Esophagus muscularis mucosa (tissue), 4 donors: Measurements from ENCODE around the gene TPH1. TPM values are rescaled to one million over a fixed set of nuclear protein-coding genes. Genes with fewer than 3 reads are reported as not detected.
A peak's percentile ranks its signal among the peaks of the same experiment; 100 is the strongest.

Source experiments
- DNase-seq: peaks from one replicate; pipeline ENCODE4 v3.0.0-alpha.2; 2017; ENCODE audit errors: extremely low spot score
- H3K27ac ChIP-seq, 4 donors: fragments of 200-600 bp; sonication (generic); replicated peaks in 1 of 4; 1 replicate in 3 of 4; 2 replicates in 1 of 4; pipeline ENCODE4 v1.5.1; 2016 to 2019; ENCODE audit warnings: mild to moderate bottlenecking in 1 of 4
- H3K27me3 ChIP-seq, 4 donors: fragments of 200-600 bp; sonication (generic); one replicate each; pipeline versions ENCODE4 v1.5.1 to v1.6.0; 2016 to 2019
- H3K36me3 ChIP-seq, 4 donors: fragments of 200-600 bp; sonication (generic); one replicate each; pipeline ENCODE4 v1.5.1; 2016 to 2019
- H3K4me1 ChIP-seq, 4 donors: fragments of 200-600 bp; sonication (generic); one replicate each; pipeline ENCODE4 v1.5.1; 2016 to 2019
- H3K4me3 ChIP-seq, 4 donors: fragments of 200-600 bp; sonication (generic); 1 replicate in 2 of 4; 2 replicates in 2 of 4; pipeline ENCODE4 v1.5.1; 2016 to 2019; ENCODE audit warnings: mild to moderate bottlenecking in 4 of 4, moderate library complexity in 1 of 4
- H3K9me3 ChIP-seq, 4 donors: fragments of 200-600 bp; sonication (generic); 1 replicate in 3 of 4; 2 replicates in 1 of 4; pipeline ENCODE4 v1.5.1; 2016 to 2019
- EP300 ChIP-seq: sonication (generic); formaldehyde crosslinking; IDR thresholded peaks from one replicate; pipeline ENCODE4 v1.6.1; 2017; ENCODE audit warnings: antibody characterized with exemption
- POLR2A ChIP-seq: fragments of 450-650 bp; IDR thresholded peaks from one replicate; pipeline ENCODE4 v1.6.1; 2017; ENCODE audit warnings: antibody characterized with exemption, moderate library complexity, mild to moderate bottlenecking, low read depth
- POLR2AphosphoS5 ChIP-seq, 2 donors: sonication (generic); formaldehyde crosslinking; IDR thresholded peaks; one replicate each; pipeline ENCODE4 v1.6.1; 2017; ENCODE audit warnings: antibody characterized with exemption in 2 of 2
- WGBS: methylation state at CpG from one replicate; pipeline ENCODE4 v1.1.5; 2018; 5-methylcytosine and 5-hydroxymethylcytosine counted together
- intact Hi-C: fragments of 100-400 bp; cut with DNase I; formaldehyde crosslinking; loops from one replicate; pipeline ENCODE4 v1.15.1; 2023
- total RNA-seq, 4 donors: library from RNA; depleted of rRNA; stranded (reverse); fragments of >200 nt; gene quantifications; one replicate each; pipeline versions ENCODE4 v1.1.0 to v1.2.1, GENCODE V29; 2016
- TF ChIP-seq, protein P1 (sequence below), 3 experiments: fragments of 200-600 bp in 2 of 3; fragments of 450-650 bp in 1 of 3; sonication (generic) in 2 of 3; IDR thresholded peaks; one replicate each; pipeline ENCODE4 v1.5.1; 2017 to 2019; ENCODE audit warnings: antibody characterized with exemption in 3 of 3, mild to moderate bottlenecking in 2 of 3, moderate library complexity in 1 of 3

The TPH1 gene
- total RNA-seq, 4 donors from 2014 or later, result 0.06 to 0.42 (median 0.17) TPM; not detected in 1

DNA sequence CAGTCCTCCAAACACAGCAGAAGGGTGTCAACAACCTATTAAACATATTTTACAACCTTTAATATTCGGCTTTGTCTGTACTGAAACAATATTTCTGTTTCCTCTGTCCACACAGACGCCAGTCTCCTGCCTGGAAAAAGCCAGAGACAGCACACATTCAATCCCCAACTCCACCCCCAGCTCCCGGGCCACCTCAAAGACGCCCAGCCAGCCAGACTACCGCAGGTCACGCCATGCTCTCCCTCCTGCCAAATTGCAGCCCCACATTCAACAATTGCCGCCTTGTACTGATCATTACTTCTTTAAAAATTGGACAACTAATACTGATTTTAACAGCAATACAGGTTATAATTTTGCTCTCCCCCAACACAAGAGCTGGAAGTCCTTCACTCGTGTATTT is 34.4 kb downstream of the TPH1 start:
- intact Hi-C loops, result loop anchor here (5.0 kb wide), 1 partner anchor 96 kb away; the partner anchor contains the start of gene SAAL1
- no peak for TF ChIP-seq POLR2AphosphoS5 (IDR thresholded peaks at IDR 0.05)
- TF ChIP-seq EP300, result no peak
- TF ChIP-seq, protein P1, sequence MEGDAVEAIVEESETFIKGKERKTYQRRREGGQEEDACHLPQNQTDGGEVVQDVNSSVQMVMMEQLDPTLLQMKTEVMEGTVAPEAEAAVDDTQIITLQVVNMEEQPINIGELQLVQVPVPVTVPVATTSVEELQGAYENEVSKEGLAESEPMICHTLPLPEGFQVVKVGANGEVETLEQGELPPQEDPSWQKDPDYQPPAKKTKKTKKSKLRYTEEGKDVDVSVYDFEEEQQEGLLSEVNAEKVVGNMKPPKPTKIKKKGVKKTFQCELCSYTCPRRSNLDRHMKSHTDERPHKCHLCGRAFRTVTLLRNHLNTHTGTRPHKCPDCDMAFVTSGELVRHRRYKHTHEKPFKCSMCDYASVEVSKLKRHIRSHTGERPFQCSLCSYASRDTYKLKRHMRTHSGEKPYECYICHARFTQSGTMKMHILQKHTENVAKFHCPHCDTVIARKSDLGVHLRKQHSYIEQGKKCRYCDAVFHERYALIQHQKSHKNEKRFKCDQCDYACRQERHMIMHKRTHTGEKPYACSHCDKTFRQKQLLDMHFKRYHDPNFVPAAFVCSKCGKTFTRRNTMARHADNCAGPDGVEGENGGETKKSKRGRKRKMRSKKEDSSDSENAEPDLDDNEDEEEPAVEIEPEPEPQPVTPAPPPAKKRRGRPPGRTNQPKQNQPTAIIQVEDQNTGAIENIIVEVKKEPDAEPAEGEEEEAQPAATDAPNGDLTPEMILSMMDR (IDR thresholded peaks at IDR 0.05), result no peak
- H3K27ac ChIP-seq, result peak overlapping the region in 2 of 4 donors; percentile 91 to 92
- no peaks in the 10 kb centered on the region for H3K9me3 ChIP-seq
- 89% methylated on average over 8 of the region's 8 CpGs for WGBS
- no peaks in the 10 kb centered on the region for H3K27me3 ChIP-seq
- no peak for DNase-seq
- peak overlapping the region; percentile 78 to 86 (median 80) for H3K4me3 ChIP-seq
- peaks cover 8 to 18% (median 17%) of the 10 kb centered on the region in 4 donors for H3K4me1 ChIP-seq
- peaks cover 0 to 3% (median 2%) of the 10 kb centered on the region in 4 donors for H3K36me3 ChIP-seq

DNA sequence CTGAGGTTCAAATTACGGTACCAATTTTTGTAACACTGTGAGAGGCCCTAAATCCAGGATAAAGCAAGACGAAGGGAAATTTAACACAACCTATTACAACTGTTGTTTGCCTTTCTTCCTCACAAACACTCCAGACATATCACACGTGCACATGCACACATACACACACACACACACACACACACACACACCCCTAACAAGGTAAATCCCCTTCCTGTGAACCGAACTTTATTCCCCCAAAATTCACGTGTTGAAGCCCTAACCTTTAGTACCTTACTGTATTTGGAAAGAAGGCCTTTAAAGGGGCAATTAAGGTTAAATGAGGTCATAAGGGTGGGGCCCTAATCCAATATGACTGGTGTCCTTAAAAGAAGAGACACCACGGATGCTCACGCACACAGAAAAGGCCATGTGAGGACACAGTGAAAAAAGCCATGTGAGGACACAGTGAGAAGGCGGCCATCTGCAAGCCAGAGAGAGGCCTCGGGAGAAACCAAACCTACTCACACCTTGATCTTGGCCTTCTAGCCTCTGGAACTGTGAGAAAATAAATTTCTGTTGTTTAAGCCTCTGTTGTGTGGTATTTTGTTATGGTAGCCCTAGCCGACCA is 35.0 kb downstream of the TPH1 start:
- 85% methylated on average over 10 of the region's 10 CpGs for WGBS
- peak overlapping the region in 1 of 4 donors; percentile 92 for H3K27ac ChIP-seq

DNA sequence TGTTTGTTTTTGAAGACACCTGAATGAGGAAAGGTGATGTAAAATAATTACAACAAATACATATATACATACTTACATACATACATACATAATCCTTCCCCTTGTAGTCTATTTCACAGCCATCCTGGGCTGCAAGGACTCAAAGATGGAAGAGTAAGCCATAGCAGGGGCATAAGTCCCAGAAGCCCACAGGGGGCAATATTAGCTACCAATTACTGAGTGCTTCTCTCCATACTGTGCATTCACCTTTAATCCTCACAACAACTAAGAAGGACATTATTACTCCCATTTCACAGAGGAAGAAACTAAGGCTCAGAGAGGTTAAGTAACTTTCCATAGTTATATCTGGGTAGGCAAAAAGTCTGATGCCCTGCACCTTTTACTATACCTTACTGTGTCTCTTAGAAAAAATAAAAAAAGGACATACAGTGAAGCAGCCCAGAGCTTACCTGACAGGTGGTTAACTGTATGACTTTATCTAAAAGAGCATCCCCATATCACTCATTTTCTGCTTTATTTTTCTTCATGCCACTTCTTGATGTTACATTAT is 35.9 kb downstream of the TPH1 start:
- Histone ChIP-seq H3K4me3 (no peak overlapping the region), H3K4me1 (peaks cover 8 to 18% (median 17%) of the 10 kb centered on the region in 4 donors), H3K27ac (no peak overlapping the region), H3K36me3 (peaks cover 0 to 18% (median 13%) of the 10 kb centered on the region in 4 donors), H3K9me3 (no peaks in the 10 kb centered on the region), H3K27me3 (no peaks in the 10 kb centered on the region)
- TF ChIP-seq POLR2A (no peak), EP300 (no peak), POLR2AphosphoS5 (IDR thresholded peaks at IDR 0.05) (no peak)
- TF ChIP-seq, protein P1 (IDR thresholded peaks at IDR 0.05), result no peak
- DNase-seq, result no peak
- intact Hi-C loops, result loop anchor here (5.0 kb wide), 1 partner anchor 97 kb away; the partner anchor contains the start of gene SAAL1

More for the DNA sequence above, 35.0 kb downstream of the TPH1 start:
- intact Hi-C loops, result loop anchor here (5.0 kb wide), 1 partner anchor 96 kb away; the partner anchor contains the start of gene SAAL1
- DNase-seq, result no peak
- Histone ChIP-seq H3K9me3 (no peaks in the 10 kb centered on the region), H3K4me1 (peaks cover 8 to 18% (median 17%) of the 10 kb centered on the region in 4 donors), H3K36me3 (peaks cover 0 to 9% (median 6%) of the 10 kb centered on the region in 4 donors), H3K27me3 (no peaks in the 10 kb centered on the region), H3K4me3 (no peak overlapping the region)
- TF ChIP-seq POLR2AphosphoS5 (IDR thresholded peaks at IDR 0.05) (no peak), EP300 (no peak), POLR2A (no peak)
- TF ChIP-seq, protein P1 (IDR thresholded peaks at IDR 0.05), result no peak

DNA sequence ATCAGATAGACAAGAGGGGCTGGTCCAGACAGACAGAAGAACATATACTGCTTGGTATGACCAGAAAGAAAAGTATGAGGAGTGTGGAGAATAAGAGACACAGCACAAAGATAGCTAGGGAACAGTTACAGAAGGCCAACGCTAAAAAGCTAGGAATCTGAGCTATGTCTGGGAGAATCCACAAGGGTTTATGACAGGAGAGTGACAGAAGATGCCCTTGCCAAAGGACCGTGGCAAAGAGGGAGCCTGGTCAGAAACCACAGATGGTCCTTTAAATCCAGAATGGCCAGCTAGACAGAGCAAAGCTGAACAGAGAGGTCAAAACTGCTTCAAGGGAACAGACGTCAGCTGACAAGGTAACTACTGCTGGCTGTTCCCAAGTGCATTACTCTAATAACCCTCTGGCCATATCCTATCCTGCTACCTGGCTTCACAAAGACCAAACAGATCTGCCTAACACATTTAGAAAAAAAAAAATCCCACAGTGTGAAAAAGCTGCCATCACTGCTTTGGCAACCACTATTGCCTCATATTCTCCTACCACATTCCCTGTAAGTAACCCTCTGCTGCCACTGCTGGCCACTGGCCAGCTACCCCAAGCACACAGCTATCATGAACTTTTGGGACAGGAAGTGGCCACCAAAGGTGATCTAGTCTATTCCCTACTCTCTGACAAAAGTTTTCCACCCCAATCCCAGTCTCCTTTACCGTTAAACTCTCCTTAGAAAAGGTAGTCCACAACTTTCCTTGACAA is 40.5 kb downstream of the TPH1 start:
- DNase-seq, result peak; percentile 37
- no peaks in the 10 kb centered on the region for H3K27me3 ChIP-seq
- H3K36me3 ChIP-seq, result peaks cover 14 to 64% (median 42%) of the 10 kb centered on the region in 4 donors
- 95% methylated on average over 4 of the region's 4 CpGs for whole genome bisulfite sequencing
- H3K4me3 ChIP-seq, result no peak overlapping the region
- H3K27ac ChIP-seq, result no peak overlapping the region
- H3K9me3 ChIP-seq, result no peaks in the 10 kb centered on the region
- TF ChIP-seq EP300 (no peak), POLR2AphosphoS5 (IDR thresholded peaks at IDR 0.05) (no peak)
- intact Hi-C loops, result no loop called here
- no peaks in the 10 kb centered on the region for H3K4me1 ChIP-seq

DNA sequence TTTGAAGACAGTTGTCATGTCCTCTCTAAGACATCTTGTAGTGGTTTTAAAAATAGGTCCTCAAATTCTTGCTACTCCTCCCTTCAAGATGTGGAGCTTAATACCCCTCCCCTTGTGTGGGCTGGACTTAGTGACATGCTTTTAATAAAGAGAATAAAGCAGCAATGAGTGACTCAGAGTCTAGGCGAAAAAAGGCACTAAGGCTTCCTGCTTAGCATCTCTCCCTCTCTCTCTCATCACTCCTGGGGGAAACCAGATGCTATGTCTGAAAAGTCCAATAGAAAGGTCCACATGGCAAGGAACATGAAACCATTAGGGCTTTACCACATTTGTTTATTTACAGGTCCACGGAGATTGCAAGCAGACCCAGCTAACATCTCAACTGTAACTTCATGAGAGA is 44.9 kb downstream of the TPH1 start:
- H3K9me3 ChIP-seq, result no peaks in the 10 kb centered on the region
- 81% methylated on average over 2 of the region's 2 CpGs for WGBS
- H3K27ac ChIP-seq, result no peak overlapping the region
- H3K27me3 ChIP-seq, result no peaks in the 10 kb centered on the region
- TF ChIP-seq POLR2A (no peak), EP300 (no peak), POLR2AphosphoS5 (IDR thresholded peaks at IDR 0.05) (no peak)
- TF ChIP-seq, protein P1 (IDR thresholded peaks at IDR 0.05), result no peak
- DNase-seq, result no peak
- no peak overlapping the region for H3K4me3 ChIP-seq
- intact Hi-C loops, result no loop called here
- H3K36me3 ChIP-seq, result peaks cover 28 to 94% (median 61%) of the 10 kb centered on the region in 4 donors
- no peaks in the 10 kb centered on the region for H3K4me1 ChIP-seq
